Keratinocyte (primary cell): Measurements from ENCODE around the gene CXCL16. TPM values are rescaled to one million over a fixed set of nuclear protein-coding genes. Genes with fewer than 3 reads are reported as not detected.

ENCODE experiments used
- DNase-seq: peaks from one replicate; pipeline ENCODE4 v3.0.0-alpha.2; 2011; ENCODE audit warnings: low read depth, missing footprints, low spot score
- FAIRE-seq: peaks from 2 replicates; lab custom pipeline; 2011; peaks lifted over from hg19 to GRCh38; lab: Jason Lieb, UNC
- H2AFZ ChIP-seq: 2 replicates; pipeline ENCODE4 v1.6.0; 2012; ENCODE audit warnings: low read length, control low read depth, inconsistent platforms; ENCODE audit not compliant: control insufficient read depth
- H3K27ac ChIP-seq: 2 replicates; pipeline ENCODE4 v1.5.1; 2011; ENCODE audit warnings: low read length; ENCODE audit not compliant: control insufficient read depth, insufficient read depth
- H3K27me3 ChIP-seq: 3 replicates; pipeline ENCODE4 v1.6.0; 2011; ENCODE audit warnings: low read length; ENCODE audit not compliant: control insufficient read depth, insufficient read depth; ENCODE audit errors: extremely low read depth
- H3K36me3 ChIP-seq, 2 experiments: 2 replicates in 1 of 2; 3 replicates in 1 of 2; pipeline ENCODE4 v1.5.1; 2011; ENCODE audit warnings: low read length in 2 of 2, mild to moderate bottlenecking in 1 of 2; ENCODE audit not compliant: control insufficient read depth in 2 of 2, insufficient read depth in 2 of 2; ENCODE audit errors: extremely low read depth in 1 of 2
- H3K4me1 ChIP-seq: 3 replicates; pipeline ENCODE4 v1.5.1; 2011; ENCODE audit warnings: low read length; ENCODE audit not compliant: control insufficient read depth, insufficient read depth; ENCODE audit errors: extremely low read depth
- H3K4me2 ChIP-seq: 3 replicates; pipeline ENCODE4 v1.6.0; 2011; ENCODE audit warnings: low read depth, low read length; ENCODE audit not compliant: control insufficient read depth, insufficient read depth; ENCODE audit errors: extremely low read depth
- H3K4me3 ChIP-seq, 3 experiments: fragments of 200-600 bp in 1 of 3; sonication (generic) in 1 of 3; 2 replicates in 2 of 3; 3 replicates in 1 of 3; pipeline ENCODE4 v1.5.1; 2011 to 2016; ENCODE audit warnings: low read length in 3 of 3, mild to moderate bottlenecking in 3 of 3, control low read depth in 2 of 3, inconsistent platforms in 1 of 3, low read depth in 1 of 3, mixed read lengths in 1 of 3, mixed run types in 1 of 3, moderate library complexity in 1 of 3; ENCODE audit not compliant: control insufficient read depth in 2 of 3, insufficient read depth in 2 of 3; ENCODE audit errors: extremely low read depth in 1 of 3
- H3K79me2 ChIP-seq: 2 replicates; pipeline ENCODE4 v1.6.0; 2012; ENCODE audit warnings: low read length; ENCODE audit not compliant: control insufficient read depth, insufficient read depth
- H3K9ac ChIP-seq: 3 replicates; pipeline ENCODE4 v1.6.0; 2011; ENCODE audit warnings: low read length; ENCODE audit not compliant: control insufficient read depth, insufficient read depth; ENCODE audit errors: extremely low read depth
- H3K9me1 ChIP-seq: 3 replicates; pipeline ENCODE4 v1.6.0; 2011; ENCODE audit warnings: low read length; ENCODE audit not compliant: control insufficient read depth, insufficient read depth; ENCODE audit errors: extremely low read depth
- H3K9me3 ChIP-seq: 2 replicates; pipeline ENCODE4 v1.5.1; 2012; ENCODE audit warnings: low read depth, low read length; ENCODE audit not compliant: control insufficient read depth
- H4K20me1 ChIP-seq: 3 replicates; pipeline ENCODE4 v1.6.0; 2011; ENCODE audit warnings: low read length; ENCODE audit not compliant: control insufficient read depth, insufficient read depth; ENCODE audit errors: extremely low read depth
- EZH2 ChIP-seq: IDR thresholded peaks from one replicate; pipeline ENCODE4 v1.6.1; 2012; ENCODE audit warnings: inconsistent platforms, mild to moderate bottlenecking, low read length, moderate library complexity
- dilution Hi-C: fragments of 300-500 bp; cut with MboI; formaldehyde crosslinking; loops from one replicate; pipeline ENCODE4 v1.7.0; 2020; ENCODE audit warnings: low sequenced_read_pairs; ENCODE audit not compliant: extremely low pct_ligation_motif_present
- polyA plus RNA-seq, 5 experiments: library from polyadenylated mRNA; depleted of rRNA in 3 of 5; stranded (reverse) in 3 of 5; stranded (forward) in 1 of 5; unstranded in 1 of 5; fragments of >200 nt; gene quantifications; 1 replicate in 1 of 5; 2 replicates in 3 of 5; 3 replicates in 1 of 5; pipeline versions ENCODE4 v1.2.1 to v1.2.3, GENCODE V29; 2011 to 2012; ENCODE audit warnings: missing spikeins in 2 of 5, low read depth in 1 of 5, low replicate concordance in 1 of 5
- TF ChIP-seq, protein P1 (sequence below), 3 experiments: IDR thresholded peaks in 1 of 3; conservative IDR thresholded peaks in 1 of 3; optimal IDR thresholded peaks in 1 of 3; 2 replicates in 2 of 3; 3 replicates in 1 of 3; pipeline versions ENCODE3 to v1.5.1; 2011; ENCODE audit warnings: low read length in 3 of 3, mild to moderate bottlenecking in 3 of 3, moderate library complexity in 2 of 3, control low read depth in 1 of 3, inconsistent platforms in 1 of 3; ENCODE audit not compliant: insufficient read depth in 2 of 3; ENCODE audit errors: extremely low read depth in 1 of 3

CXCL16 gene
- polyA plus RNA-seq, 1 donor (not counting 4 experiments of a cell fraction or from before 2014, with no cell fraction given): 12.8 TPM

DNA sequence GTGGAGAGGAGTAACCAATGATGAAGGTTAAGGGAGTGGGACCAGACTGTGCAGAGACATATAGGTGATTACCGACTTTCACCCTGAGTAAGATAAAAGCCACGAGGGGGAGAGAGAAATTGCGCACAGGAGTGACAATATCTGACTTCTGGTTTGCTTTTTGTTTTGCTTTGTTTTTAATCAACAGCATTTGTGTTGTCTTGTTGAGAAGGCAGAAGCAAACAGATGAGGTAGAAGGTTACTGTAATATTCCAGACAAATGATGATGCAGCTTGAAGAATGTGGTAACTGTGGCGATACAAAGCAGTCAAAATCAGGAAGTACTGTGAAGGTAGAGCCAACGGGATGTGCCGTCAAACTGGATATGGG is 43.3 kb downstream of the CXCL16 start:
- Histone ChIP-seq H4K20me1 (peaks cover 3% of the 10 kb centered on the region), H3K4me2 (no peak overlapping the region), H3K4me1 (no peaks in the 10 kb centered on the region), H2AFZ (no peak overlapping the region), H3K36me3 (peaks cover 5 to 26% of the 10 kb centered on the region in 2 experiments), H3K9ac (no peak overlapping the region), H3K9me1 (no peaks in the 10 kb centered on the region), H3K27ac (no peak overlapping the region), H3K27me3 (no peaks in the 10 kb centered on the region), H3K4me3 (no peak overlapping the region), H3K79me2 (peaks cover 72% of the 10 kb centered on the region), H3K9me3 (no peaks in the 10 kb centered on the region)
- FAIRE-seq (no peak), DNase-seq (no peak)
- dilution Hi-C loops: no loop called here
- TF ChIP-seq, protein P1, sequence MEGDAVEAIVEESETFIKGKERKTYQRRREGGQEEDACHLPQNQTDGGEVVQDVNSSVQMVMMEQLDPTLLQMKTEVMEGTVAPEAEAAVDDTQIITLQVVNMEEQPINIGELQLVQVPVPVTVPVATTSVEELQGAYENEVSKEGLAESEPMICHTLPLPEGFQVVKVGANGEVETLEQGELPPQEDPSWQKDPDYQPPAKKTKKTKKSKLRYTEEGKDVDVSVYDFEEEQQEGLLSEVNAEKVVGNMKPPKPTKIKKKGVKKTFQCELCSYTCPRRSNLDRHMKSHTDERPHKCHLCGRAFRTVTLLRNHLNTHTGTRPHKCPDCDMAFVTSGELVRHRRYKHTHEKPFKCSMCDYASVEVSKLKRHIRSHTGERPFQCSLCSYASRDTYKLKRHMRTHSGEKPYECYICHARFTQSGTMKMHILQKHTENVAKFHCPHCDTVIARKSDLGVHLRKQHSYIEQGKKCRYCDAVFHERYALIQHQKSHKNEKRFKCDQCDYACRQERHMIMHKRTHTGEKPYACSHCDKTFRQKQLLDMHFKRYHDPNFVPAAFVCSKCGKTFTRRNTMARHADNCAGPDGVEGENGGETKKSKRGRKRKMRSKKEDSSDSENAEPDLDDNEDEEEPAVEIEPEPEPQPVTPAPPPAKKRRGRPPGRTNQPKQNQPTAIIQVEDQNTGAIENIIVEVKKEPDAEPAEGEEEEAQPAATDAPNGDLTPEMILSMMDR (optimal IDR thresholded peaks at IDR 0.05 in 1 of 3, IDR thresholded peaks at IDR 0.05 in 1 of 3, conservative IDR thresholded peaks at IDR 0.05 in 1 of 3; ENCODE audit: extremely low read depth in 1 of 3, insufficient read depth in 2 of 3, low read length in 3 of 3): no peak
- no peak for TF ChIP-seq EZH2

DNA sequence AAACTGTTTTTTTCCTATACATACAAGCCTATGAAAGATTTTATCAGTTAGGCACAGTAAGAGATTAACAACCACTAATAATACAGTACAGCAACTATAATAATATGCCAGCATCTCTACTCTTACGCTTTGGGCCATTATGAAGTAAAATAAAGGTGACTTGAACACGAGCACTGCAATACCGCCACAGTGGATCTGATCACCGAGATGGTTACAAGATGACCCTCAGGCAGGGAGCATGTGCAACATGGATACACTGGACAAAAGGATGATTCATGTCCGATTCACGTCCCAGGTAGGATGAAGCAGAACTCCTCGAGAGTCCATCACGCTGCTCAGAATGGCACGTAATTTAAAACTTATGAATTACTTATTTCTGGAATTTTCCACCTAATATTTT is 46.3 kb downstream of the CXCL16 start:
- no peaks in the 10 kb centered on the region for H3K27me3 ChIP-seq
- FAIRE-seq: no peak
- no peaks in the 10 kb centered on the region for H3K9me1 ChIP-seq
- dilution Hi-C loops: no loop called here
- H3K4me1 ChIP-seq: no peaks in the 10 kb centered on the region
- H3K27ac ChIP-seq: no peak overlapping the region
- H4K20me1 ChIP-seq: peaks cover 3% of the 10 kb centered on the region
- H3K4me2 ChIP-seq: no peak overlapping the region
- peaks cover 12 to 31% of the 10 kb centered on the region in 2 experiments for H3K36me3 ChIP-seq
- H3K4me3 ChIP-seq: no peak overlapping the region
- H3K9me3 ChIP-seq: no peaks in the 10 kb centered on the region
- no peak overlapping the region for H2AFZ ChIP-seq
- peaks cover 59% of the 10 kb centered on the region for H3K79me2 ChIP-seq
- no peak for DNase-seq
- TF ChIP-seq, protein P1 (optimal IDR thresholded peaks at IDR 0.05 in 1 of 3, IDR thresholded peaks at IDR 0.05 in 1 of 3, conservative IDR thresholded peaks at IDR 0.05 in 1 of 3; ENCODE audit: extremely low read depth in 1 of 3, insufficient read depth in 2 of 3, low read length in 3 of 3): no peak
- TF ChIP-seq EZH2: no peak
- no peak overlapping the region for H3K9ac ChIP-seq
